HepG2 (cell line): Measurements from ENCODE around the gene THPO. TPM values are rescaled to one million over a fixed set of nuclear protein-coding genes. Genes with fewer than 3 reads are reported as not detected.

Experiments
- ATAC-seq: fragments of 200-7000 bp; cut with Tn5 transposase; 3 replicates; pipeline ENCODE4 v1.9.1; 2020; ENCODE audit warnings: mild to moderate bottlenecking, moderate library complexity
- BruUV-seq: library from RNA; stranded (reverse); fragments of 400-500 nt; replicated peaks from 2 replicates; lab custom pipeline; 2021; lab: Mats Ljungman, UMichigan
- CTCF ChIA-PET: fragments of 300-600 bp; formaldehyde crosslinking; extraction: SDS; loops from one replicate; lab custom pipeline; 2021; ENCODE audit warnings: low total read pairs, inconsistent platforms, low intra/inter-chr PET ratio; lab: Yijun Ruan, JAX
- POLR2A ChIA-PET: fragments of 350-600 bp; sonication (Branson Sonifier 250); formaldehyde crosslinking; loops from one replicate; lab custom pipeline; 2020; ENCODE audit warnings: antibody characterized with exemption, inconsistent platforms; lab: Yijun Ruan, JAX
- DNase-seq: peaks from one replicate; pipeline ENCODE4 v3.0.0-alpha.2; 2015; ENCODE audit warnings: low spot score
- FAIRE-seq: peaks from 3 replicates; lab custom pipeline; 2011; peaks lifted over from hg19 to GRCh38; lab: Jason Lieb, UNC
- H2AFZ ChIP-seq: one replicate; pipeline ENCODE4 v1.6.1; 2011; ENCODE audit warnings: low read length, inconsistent platforms
- H3K27ac ChIP-seq: fragments of 300-600 bp; 3 replicates; pipeline ENCODE4 v1.8.0; 2011; ENCODE audit warnings: mixed run types, mild to moderate bottlenecking, mixed read lengths, low read length, inconsistent platforms; ENCODE audit not compliant: insufficient read depth; ENCODE audit errors: extremely low read length
- H3K27me3 ChIP-seq, 2 experiments: fragments of 200-600 bp in 1 of 2; 2 replicates in 1 of 2; 3 replicates in 1 of 2; pipeline versions ENCODE4 v1.6.0 to v1.8.0; 2011; ENCODE audit warnings: low read length in 2 of 2, mild to moderate bottlenecking in 2 of 2, moderate library complexity in 2 of 2, inconsistent platforms in 1 of 2; ENCODE audit not compliant: insufficient read depth in 2 of 2, control insufficient read depth in 1 of 2
- H3K36me3 ChIP-seq, 2 experiments: fragments of 200-600 bp in 1 of 2; replicated peaks in 1 of 2; 2 replicates in 1 of 2; 3 replicates in 1 of 2; pipeline versions ENCODE4 v1.5.1 to v1.8.0; 2011; ENCODE audit warnings: low read length in 2 of 2, inconsistent platforms in 1 of 2; ENCODE audit not compliant: insufficient read depth in 2 of 2, control insufficient read depth in 1 of 2
- H3K4me1 ChIP-seq: 2 replicates; pipeline ENCODE4 v1.5.1; 2012; ENCODE audit warnings: low read length, inconsistent platforms; ENCODE audit not compliant: insufficient read depth
- H3K4me2 ChIP-seq: 2 replicates; pipeline ENCODE4 v1.6.0; 2011; ENCODE audit warnings: low read depth, low read length, inconsistent platforms
- H3K4me3 ChIP-seq, 3 experiments: fragments of 200-600 bp in 1 of 3; sonication (generic), shearing (Covaris generic) in 1 of 3; replicated peaks in 1 of 3; 2 replicates each; pipeline ENCODE4 v1.5.1; 2011 to 2016; ENCODE audit warnings: low read length in 3 of 3, inconsistent platforms in 2 of 3, low read depth in 2 of 3, mild to moderate bottlenecking in 2 of 3, control low read depth in 1 of 3, mixed read lengths in 1 of 3; ENCODE audit not compliant: insufficient read depth in 1 of 3
- H3K79me2 ChIP-seq: one replicate; pipeline ENCODE4 v1.6.1; 2011; ENCODE audit warnings: low read length, inconsistent platforms; ENCODE audit not compliant: insufficient read depth
- H3K9ac ChIP-seq: 2 replicates; pipeline ENCODE4 v1.6.0; 2011; ENCODE audit warnings: mild to moderate bottlenecking, low read depth, low read length, inconsistent platforms; ENCODE audit not compliant: insufficient read depth
- H3K9me3 ChIP-seq: 2 replicates; pipeline ENCODE4 v1.5.1; 2012; ENCODE audit warnings: mild to moderate bottlenecking, low read length
- H4K20me1 ChIP-seq: 2 replicates; pipeline ENCODE4 v1.6.0; 2011; ENCODE audit warnings: inconsistent platforms, mild to moderate bottlenecking, low read length, moderate library complexity; ENCODE audit not compliant: insufficient read depth
- AGO2 ChIP-seq: fragments of 200-400 bp; formaldehyde crosslinking; optimal IDR thresholded peaks from 2 replicates; pipeline ENCODE3; 2017; ENCODE audit warnings: mild to moderate bottlenecking, low read depth, low read length, moderate library complexity
- KDM1A ChIP-seq: IDR thresholded peaks from 2 replicates; pipeline ENCODE4 v1.6.1; 2016; ENCODE audit warnings: missing compliant biosample characterization
- NFYC ChIP-seq: IDR thresholded peaks from 2 replicates; pipeline ENCODE4 v1.6.1; 2016; ENCODE audit warnings: missing genetic modification reagents, missing compliant biosample characterization
- NR0B2 ChIP-seq: sonication (generic); formaldehyde crosslinking; IDR thresholded peaks from 2 replicates; pipeline ENCODE4 v1.4.0; 2020; ENCODE audit warnings: mild to moderate bottlenecking, missing genetic modification reagents
- RBFOX2 ChIP-seq: fragments of 200-400 bp; formaldehyde crosslinking; IDR thresholded peaks from 2 replicates; pipeline ENCODE4 v1.6.1; 2017; ENCODE audit warnings: low read depth, mild to moderate bottlenecking, low read length
- TGIF2 ChIP-seq: IDR thresholded peaks from 2 replicates; pipeline ENCODE4 v1.6.1; 2016; ENCODE audit warnings: control low read depth, missing compliant biosample characterization
- whole genome bisulfite sequencing: methylation state at CpG from one replicate; pipeline ENCODE4 v1.1.6; 2017; ENCODE audit warnings: low lambda C conversion rate; 5-methylcytosine and 5-hydroxymethylcytosine counted together
- in situ Hi-C: cut with HindIII; loops from 2 replicates; pipeline ENCODE4 v1.10.0; 2017; ENCODE audit warnings: low pct_unique_long_range_greater_than_20kb; ENCODE audit not compliant: extremely low pct_ligation_motif_present
- intact Hi-C: fragments of 100-400 bp; cut with micrococcal nuclease; formaldehyde crosslinking; loops from one replicate; pipeline ENCODE4 v1.10.0; 2022; ENCODE audit not compliant: unreplicated experiment
- polyA plus RNA-seq, 8 experiments: library from polyadenylated mRNA; depleted of rRNA in 3 of 8; stranded (reverse) in 7 of 8; unstranded in 1 of 8; fragments of >200 nt; fragmentation: Illumina TruSeq in 4 of 8; extraction: Trizol in 4 of 8; gene quantifications; 2 replicates each; pipeline versions ENCODE4 v1.2.1 to v1.2.3, GENCODE V29; 2011 to 2016; ENCODE audit warnings: low read depth in 4 of 8, missing spikeins in 1 of 8, mixed read lengths in 1 of 8; ENCODE audit not compliant: insufficient read depth in 1 of 8
- total RNA-seq, 5 experiments: library from RNA; depleted of rRNA; stranded (reverse); fragments of >200 nt; fragmentation: Illumina TruSeq; extraction: Trizol; gene quantifications; 2 replicates each; pipeline ENCODE4 v1.2.3, GENCODE V29; 2016; ENCODE audit warnings: low read depth in 1 of 5

Gene THPO
- total and polyA plus RNA-seq, 2 of the 13 experiments (the other 11 are each of a cell fraction or from before 2014, with no cell fraction given): 2.8 to 4.8 TPM

GRCh38 chr3:184328516-184328915 is 49.5 kb downstream of the THPO start (continued):
- no peak for TF ChIP-seq KDM1A (CRISPR knock-in tag)

- H3K9ac ChIP-seq: no peak overlapping the region
- intact Hi-C loops (no loop called here), in situ Hi-C loops (no loop called here)
- POLR2A ChIA-PET: interaction anchor here (1.4 to 2.1 kb wide), 2 partner anchors 12 to 14 kb away, joined by 3 to 6 read pairs; no protein-coding TSS in a partner anchor
- peaks cover 5% of the 10 kb centered on the region; the same call in 1 of the 2 replicates for H4K20me1 ChIP-seq
- no peaks in the 10 kb centered on the region for H3K27me3 ChIP-seq
- CTCF ChIA-PET: no interaction called here
- no peak overlapping the region for H3K4me3 ChIP-seq
- H3K9me3 ChIP-seq: no peaks in the 10 kb centered on the region
- ATAC-seq (no peak), DNase-seq (no peak)
- 98% methylated on average over 21 of the region's 21 CpGs for WGBS
- peaks cover 58 to 92% of the 10 kb centered on the region in 2 experiments for H3K36me3 ChIP-seq
- BruUV-seq: no TSS peak
- peaks cover 5% of the 10 kb centered on the region for H3K79me2 ChIP-seq
- TF ChIP-seq TGIF2: no peak
- peak; percentile 46; the same call in 1 of the 2 replicates for TF ChIP-seq RBFOX2
- no peak for TF ChIP-seq NR0B2
- TF ChIP-seq NFYC (CRISPR knock-in tag): no peak
- peak; percentile 63 for TF ChIP-seq AGO2
- TF ChIP-seq, all 625 proteins: peak for 2
- no peak for FAIRE-seq
- Histone ChIP-seq H3K4me2 (no peak overlapping the region), H3K27ac (no peak overlapping the region), H3K4me1 (no peaks in the 10 kb centered on the region), H2AFZ (no peak overlapping the region)
Measured at GRCh38 chr3:184327171-184327570, 50.8 kb downstream of the THPO start.
